HepG2 (cell line): Measurements from ENCODE around the gene GNG2.

Experiments used
- ARNT ChIP-seq: fragments of 450-650 bp; IDR thresholded peaks from 2 replicates; pipeline ENCODE4 v1.6.1; 2017
- JUND ChIP-seq: sonication (generic); formaldehyde crosslinking; IDR thresholded peaks from 2 replicates; pipeline ENCODE4 v1.8.0; 2022; ENCODE audit warnings: mild to moderate bottlenecking, missing genetic modification reagents
- NR2C2 ChIP-seq: sonication (generic); formaldehyde crosslinking; IDR thresholded peaks from 2 replicates; pipeline ENCODE4 v1.4.0; 2020; ENCODE audit warnings: missing genetic modification reagents, mild to moderate bottlenecking, moderate library complexity, borderline replicate concordance
- POLR2A ChIP-seq, 2 experiments: IDR thresholded peaks; 2 replicates each; pipeline ENCODE4 v1.6.1; 2011; ENCODE audit warnings: low read depth in 2 of 2, low read length in 2 of 2, mild to moderate bottlenecking in 1 of 2, moderate library complexity in 1 of 2; ENCODE audit not compliant: insufficient read depth in 1 of 2
- SMARCC2 ChIP-seq: fragments of 450-650 bp; IDR thresholded peaks from 2 replicates; pipeline ENCODE4 v1.6.1; 2017; ENCODE audit warnings: antibody characterized with exemption, mild to moderate bottlenecking
- SRF ChIP-seq: IDR thresholded peaks from 2 replicates; pipeline ENCODE4 v1.6.1; 2011; ENCODE audit warnings: mild to moderate bottlenecking, low read depth, low read length, moderate library complexity
- YEATS2 ChIP-seq: sonication (generic); formaldehyde crosslinking; IDR thresholded peaks from 2 replicates; pipeline ENCODE4 v1.4.0; 2020; ENCODE audit warnings: missing genetic modification reagents, borderline replicate concordance
- ZNF12 ChIP-seq: sonication (generic); formaldehyde crosslinking; IDR thresholded peaks from 2 replicates; pipeline ENCODE4 v1.5.0; 2020; ENCODE audit warnings: missing genetic modification reagents
- ZNF484 ChIP-seq: sonication (generic); formaldehyde crosslinking; IDR thresholded peaks from 2 replicates; pipeline ENCODE4 v1.5.1; 2020; ENCODE audit warnings: mild to moderate bottlenecking, low read depth, missing genetic modification reagents, borderline replicate concordance
- ZNF775 ChIP-seq: sonication (generic); formaldehyde crosslinking; IDR thresholded peaks from 2 replicates; pipeline ENCODE4 v1.4.0; 2020; ENCODE audit warnings: missing genetic modification reagents, mild to moderate bottlenecking, moderate library complexity, borderline replicate concordance
- TF ChIP-seq, protein P1 (sequence below): sonication (generic); formaldehyde crosslinking; IDR thresholded peaks from 2 replicates; pipeline ENCODE4 v1.5.1; 2020; ENCODE audit warnings: mild to moderate bottlenecking, moderate library complexity, missing genetic modification reagents
- TF ChIP-seq, protein P2 (sequence below): IDR thresholded peaks from 2 replicates; pipeline ENCODE4 v1.6.1; 2012; ENCODE audit warnings: inconsistent platforms
- TF ChIP-seq, protein P3 (sequence below): sonication (generic); formaldehyde crosslinking; conservative IDR thresholded peaks from 2 replicates; pipeline ENCODE4 v1.4.0; 2020; ENCODE audit warnings: missing genetic modification reagents
- TF ChIP-seq, protein P4 (sequence below): sonication (generic); formaldehyde crosslinking; IDR thresholded peaks from 2 replicates; pipeline ENCODE4 v1.5.0; 2020; ENCODE audit warnings: mild to moderate bottlenecking, missing genetic modification reagents, moderate library complexity

DNA sequence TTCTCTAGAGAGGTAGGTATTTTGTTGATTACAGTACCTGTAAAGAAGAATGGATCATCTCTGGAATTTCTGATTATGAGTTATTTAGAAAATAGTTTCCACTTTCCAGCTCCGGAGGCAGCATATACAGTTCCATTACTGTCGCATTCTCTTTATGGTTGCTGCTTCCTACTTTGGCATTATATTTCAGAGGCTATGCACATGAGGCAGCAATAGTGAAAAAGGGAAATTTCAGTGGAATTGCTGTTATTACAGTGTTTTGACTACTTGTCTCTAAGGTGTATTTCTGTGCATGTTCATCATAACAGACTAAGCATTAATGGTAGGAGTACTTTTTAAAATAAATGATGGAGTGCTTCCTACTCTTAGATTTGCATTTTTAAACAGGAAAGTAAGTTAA lies 10.2 kb downstream of the GNG2 start:
- TF ChIP-seq ZNF775 (no peak), ZNF12 (no peak), ARNT (no peak), POLR2A (IDR thresholded peaks at IDR 0.05; ENCODE audit: insufficient read depth in 1 of 2, low read depth in 2 of 2, low read length in 2 of 2) (no peak), SMARCC2 (no peak), YEATS2 (CRISPR knock-in tag) (no peak), NR2C2 (CRISPR knock-in tag) (no peak), SRF (no peak), ZNF484 (no peak), JUND (CRISPR knock-in tag) (no peak)
- TF ChIP-seq, protein P1, sequence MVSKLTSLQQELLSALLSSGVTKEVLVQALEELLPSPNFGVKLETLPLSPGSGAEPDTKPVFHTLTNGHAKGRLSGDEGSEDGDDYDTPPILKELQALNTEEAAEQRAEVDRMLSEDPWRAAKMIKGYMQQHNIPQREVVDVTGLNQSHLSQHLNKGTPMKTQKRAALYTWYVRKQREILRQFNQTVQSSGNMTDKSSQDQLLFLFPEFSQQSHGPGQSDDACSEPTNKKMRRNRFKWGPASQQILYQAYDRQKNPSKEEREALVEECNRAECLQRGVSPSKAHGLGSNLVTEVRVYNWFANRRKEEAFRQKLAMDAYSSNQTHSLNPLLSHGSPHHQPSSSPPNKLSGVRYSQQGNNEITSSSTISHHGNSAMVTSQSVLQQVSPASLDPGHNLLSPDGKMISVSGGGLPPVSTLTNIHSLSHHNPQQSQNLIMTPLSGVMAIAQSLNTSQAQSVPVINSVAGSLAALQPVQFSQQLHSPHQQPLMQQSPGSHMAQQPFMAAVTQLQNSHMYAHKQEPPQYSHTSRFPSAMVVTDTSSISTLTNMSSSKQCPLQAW (CRISPR knock-in tag): no peak
- TF ChIP-seq, protein P2, sequence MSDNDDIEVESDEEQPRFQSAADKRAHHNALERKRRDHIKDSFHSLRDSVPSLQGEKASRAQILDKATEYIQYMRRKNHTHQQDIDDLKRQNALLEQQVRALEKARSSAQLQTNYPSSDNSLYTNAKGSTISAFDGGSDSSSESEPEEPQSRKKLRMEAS: no peak
- TF ChIP-seq, protein P3, sequence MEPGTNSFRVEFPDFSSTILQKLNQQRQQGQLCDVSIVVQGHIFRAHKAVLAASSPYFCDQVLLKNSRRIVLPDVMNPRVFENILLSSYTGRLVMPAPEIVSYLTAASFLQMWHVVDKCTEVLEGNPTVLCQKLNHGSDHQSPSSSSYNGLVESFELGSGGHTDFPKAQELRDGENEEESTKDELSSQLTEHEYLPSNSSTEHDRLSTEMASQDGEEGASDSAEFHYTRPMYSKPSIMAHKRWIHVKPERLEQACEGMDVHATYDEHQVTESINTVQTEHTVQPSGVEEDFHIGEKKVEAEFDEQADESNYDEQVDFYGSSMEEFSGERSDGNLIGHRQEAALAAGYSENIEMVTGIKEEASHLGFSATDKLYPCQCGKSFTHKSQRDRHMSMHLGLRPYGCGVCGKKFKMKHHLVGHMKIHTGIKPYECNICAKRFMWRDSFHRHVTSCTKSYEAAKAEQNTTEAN (CRISPR knock-in tag): no peak
- TF ChIP-seq, protein P4, sequence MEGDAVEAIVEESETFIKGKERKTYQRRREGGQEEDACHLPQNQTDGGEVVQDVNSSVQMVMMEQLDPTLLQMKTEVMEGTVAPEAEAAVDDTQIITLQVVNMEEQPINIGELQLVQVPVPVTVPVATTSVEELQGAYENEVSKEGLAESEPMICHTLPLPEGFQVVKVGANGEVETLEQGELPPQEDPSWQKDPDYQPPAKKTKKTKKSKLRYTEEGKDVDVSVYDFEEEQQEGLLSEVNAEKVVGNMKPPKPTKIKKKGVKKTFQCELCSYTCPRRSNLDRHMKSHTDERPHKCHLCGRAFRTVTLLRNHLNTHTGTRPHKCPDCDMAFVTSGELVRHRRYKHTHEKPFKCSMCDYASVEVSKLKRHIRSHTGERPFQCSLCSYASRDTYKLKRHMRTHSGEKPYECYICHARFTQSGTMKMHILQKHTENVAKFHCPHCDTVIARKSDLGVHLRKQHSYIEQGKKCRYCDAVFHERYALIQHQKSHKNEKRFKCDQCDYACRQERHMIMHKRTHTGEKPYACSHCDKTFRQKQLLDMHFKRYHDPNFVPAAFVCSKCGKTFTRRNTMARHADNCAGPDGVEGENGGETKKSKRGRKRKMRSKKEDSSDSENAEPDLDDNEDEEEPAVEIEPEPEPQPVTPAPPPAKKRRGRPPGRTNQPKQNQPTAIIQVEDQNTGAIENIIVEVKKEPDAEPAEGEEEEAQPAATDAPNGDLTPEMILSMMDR (CRISPR knock-in tag): no peak
